CD4-positive, alpha-beta T cell treated with Interleukin-4 for 1 hour (primary cell): ENCODE results near the gene FXYD5.
A peak's percentile ranks its signal among the peaks of the same experiment; 100 is the strongest.

Experiments
- DNase-seq, 2 donors: peaks; one replicate each; pipeline ENCODE4 v3.0.0-alpha.2; 2020 to 2022

FXYD5 gene

GRCh38 chr19:35216833-35217648, 62.5 kb downstream of the FXYD5 start:
- DNase-seq = peak; percentile 65 to 71

DNA sequence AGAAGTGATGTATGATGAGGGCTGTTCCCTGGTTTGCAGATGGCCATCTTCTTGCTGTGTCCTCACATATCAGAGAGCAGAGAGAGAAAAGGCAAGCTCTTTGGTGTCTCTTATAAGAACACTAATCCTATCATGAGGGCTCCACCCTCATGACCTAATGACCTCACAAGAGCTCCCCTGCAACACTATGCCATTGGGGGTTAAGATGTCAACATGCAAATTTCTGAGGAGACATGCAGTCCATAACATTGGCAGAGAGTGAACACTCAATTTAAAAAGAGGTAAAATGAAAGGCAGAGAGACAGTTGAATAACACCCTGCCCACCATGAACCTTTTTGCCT, 63.1 kb downstream of the FXYD5 start:
- no peak for DNase-seq

- no peak for DNase-seq
These were observed 64.5 kb downstream of the FXYD5 start for GRCh38 chr19:35219008-35219407.
